G401 (cell line): ENCODE results near the gene SMYD4. TPM values are rescaled to one million over a fixed set of nuclear protein-coding genes. Genes with fewer than 3 reads are reported as not detected.
"Not testable (repeated sequence)": the region's sequence is repeated elsewhere in the genome, so short reads cannot be mapped to it uniquely, and the experiment has no call there.

Source experiments
- DNase-seq: peaks from one replicate; pipeline ENCODE4 v3.0.0-alpha.2; 2015; ENCODE audit warnings: low spot score
- in situ Hi-C: cut with HindIII; loops from 2 replicates; pipeline ENCODE4 v1.10.0; 2016; ENCODE audit warnings: low sequenced_read_pairs, mixed read lengths
- total RNA-seq: library from RNA; depleted of rRNA; stranded (reverse); fragments of >200 nt; shearing (Covaris generic); gene quantifications from 2 replicates; pipeline ENCODE4 v1.2.3, GENCODE V29; 2014; rRNA removed

SMYD4 gene
- total RNA-seq, 1 experiment from 2014 or later = 16.0 TPM

GRCh38 chr17:1741899-1742298 lies 87.8 kb downstream of the SMYD4 start:
- in situ Hi-C loops, DNase-seq: not testable (repeated sequence)

- in situ Hi-C loops = no loop called here
- DNase-seq = no peak
These were observed 92.0 kb downstream of the SMYD4 start for GRCh38 chr17:1737531-1738291.

GRCh38 chr17:1736348-1737281 lies 93.1 kb downstream of the SMYD4 start:
- in situ Hi-C loops = no loop called here
- no peak for DNase-seq

GRCh38 chr17:1735834-1736347 lies 93.8 kb downstream of the SMYD4 start:
- no peak for DNase-seq

GRCh38 chr17:1735418-1735817 lies 94.3 kb downstream of the SMYD4 start:
- in situ Hi-C loops = no loop called here

More at GRCh38 chr17:1735834-1736347, 93.8 kb downstream of the SMYD4 start:
- in situ Hi-C loops = no loop called here

GRCh38 chr17:1733759-1734158 lies 95.9 kb downstream of the SMYD4 start:
- in situ Hi-C loops = no loop called here
- no peak for DNase-seq

More at GRCh38 chr17:1735418-1735817, 94.3 kb downstream of the SMYD4 start:
- DNase-seq = no peak

- no peak for DNase-seq
- in situ Hi-C loops = no loop called here
These were observed 96.8 kb downstream of the SMYD4 start for GRCh38 chr17:1732833-1733321.

GRCh38 chr17:1732241-1732832 lies 97.4 kb downstream of the SMYD4 start:
- in situ Hi-C loops = no loop called here
- no peak for DNase-seq

GRCh38 chr17:1731194-1731506 lies 98.6 kb downstream of the SMYD4 start:
- in situ Hi-C loops = no loop called here
- no peak for DNase-seq

- in situ Hi-C loops = no loop called here
These were observed 99.1 kb downstream of the SMYD4 start for GRCh38 chr17:1730326-1731193.

GRCh38 chr17:1729966-1730325 lies 99.8 kb downstream of the SMYD4 start:
- in situ Hi-C loops = no loop called here
- no peak for DNase-seq

More at GRCh38 chr17:1730326-1731193, 99.1 kb downstream of the SMYD4 start:
- peak; percentile 73 for DNase-seq

Other genes starting within 250 kb of the SMYD4 start
- 22.1 and 39.7 TPM in 2 replicates for gene SLC43A2, start 201.1 kb downstream of the SMYD4 start, total RNA-seq
- 0.71 and 3.4 TPM in 2 replicates for gene SCARF1, start 184.2 kb downstream of the SMYD4 start, total RNA-seq
- 9.5 and 36.1 TPM in 2 replicates for gene RILP, start 180.0 kb downstream of the SMYD4 start, total RNA-seq
- gene PRPF8, start 145.0 kb downstream of the SMYD4 start, total RNA-seq = 157 and 202 TPM in 2 replicates
- gene TLCD2, start 119.5 kb downstream of the SMYD4 start, total RNA-seq = 1.2 TPM in 2 replicates
- gene WDR81, start 105.2 kb downstream of the SMYD4 start, total RNA-seq = 25.0 and 29.9 TPM in 2 replicates
- 2.4 and 3.0 TPM in 2 replicates for gene SERPINF2, start 87.0 kb downstream of the SMYD4 start, total RNA-seq
- 465 and 509 TPM in 2 replicates for gene SERPINF1, start 67.8 kb downstream of the SMYD4 start, total RNA-seq
- gene RPA1, start 103 bp upstream of the SMYD4 start, total RNA-seq = 79.1 and 102 TPM in 2 replicates
- gene RTN4RL1, start 195.4 kb upstream of the SMYD4 start, total RNA-seq = 65.0 and 65.6 TPM in 2 replicates
- gene DPH1, start 200.3 kb upstream of the SMYD4 start, total RNA-seq = 48.8 and 56.7 TPM in 2 replicates
- 48.0 and 63.1 TPM in 2 replicates for gene OVCA2, start 212.1 kb upstream of the SMYD4 start, total RNA-seq
- gene HIC1, start 225.2 kb upstream of the SMYD4 start, total RNA-seq = 20.2 and 37.8 TPM in 2 replicates